Medulla oblongata (tissue), 1 donor: ENCODE data around the gene PLAC9.
A peak's percentile ranks its signal among the peaks of the same experiment; 100 is the strongest.
"Not testable (repeated sequence)": the region's sequence is repeated elsewhere in the genome, so short reads cannot be mapped to it uniquely, and the experiment has no call there.

Experiments used
- DNase-seq: peaks from one replicate; pipeline ENCODE4 v3.0.0-alpha.2; 2015; ENCODE audit errors: extremely low spot score

Gene PLAC9

DNA sequence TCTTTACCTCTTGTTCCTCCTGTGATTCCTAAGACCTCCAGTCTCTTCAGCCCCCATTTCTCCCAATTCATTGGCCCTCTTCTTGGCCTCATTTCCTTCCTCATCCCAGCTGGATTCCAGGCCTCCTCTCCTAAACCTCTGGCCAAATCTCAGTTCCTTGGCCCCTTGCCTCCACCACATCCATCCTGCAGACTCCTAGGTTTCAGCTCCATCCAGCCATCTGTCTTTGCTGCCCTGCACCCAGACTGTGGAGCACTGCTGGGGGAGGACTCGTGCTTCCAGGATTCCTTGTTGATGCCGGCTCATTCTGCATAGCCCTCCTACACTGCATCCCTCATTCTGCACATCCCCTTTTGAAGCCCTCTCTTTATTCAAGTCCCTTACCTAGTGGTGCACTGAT is 6.7 kb downstream of the PLAC9 start:
- no peak for DNase-seq

DNA sequence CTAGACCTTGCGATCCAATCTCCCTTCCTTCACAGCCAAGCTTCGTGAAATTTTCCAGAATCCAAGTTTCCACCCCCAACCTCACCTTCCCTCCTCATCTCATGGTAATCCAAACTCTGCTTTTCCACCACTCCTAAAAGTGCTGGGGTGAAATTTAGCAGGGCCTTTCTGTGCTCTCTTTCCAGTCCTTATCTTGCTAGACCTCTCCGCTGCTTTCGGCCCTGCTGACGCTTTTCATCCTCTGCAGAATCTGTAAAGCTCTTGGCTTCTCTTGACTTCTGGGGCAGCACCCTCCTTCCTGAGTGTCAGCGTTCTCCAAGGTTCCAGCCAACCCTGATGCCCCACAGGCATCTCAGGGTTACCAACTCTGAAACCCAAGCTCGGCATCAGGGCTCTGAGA is 7.7 kb downstream of the PLAC9 start:
- DNase-seq: no peak

DNA sequence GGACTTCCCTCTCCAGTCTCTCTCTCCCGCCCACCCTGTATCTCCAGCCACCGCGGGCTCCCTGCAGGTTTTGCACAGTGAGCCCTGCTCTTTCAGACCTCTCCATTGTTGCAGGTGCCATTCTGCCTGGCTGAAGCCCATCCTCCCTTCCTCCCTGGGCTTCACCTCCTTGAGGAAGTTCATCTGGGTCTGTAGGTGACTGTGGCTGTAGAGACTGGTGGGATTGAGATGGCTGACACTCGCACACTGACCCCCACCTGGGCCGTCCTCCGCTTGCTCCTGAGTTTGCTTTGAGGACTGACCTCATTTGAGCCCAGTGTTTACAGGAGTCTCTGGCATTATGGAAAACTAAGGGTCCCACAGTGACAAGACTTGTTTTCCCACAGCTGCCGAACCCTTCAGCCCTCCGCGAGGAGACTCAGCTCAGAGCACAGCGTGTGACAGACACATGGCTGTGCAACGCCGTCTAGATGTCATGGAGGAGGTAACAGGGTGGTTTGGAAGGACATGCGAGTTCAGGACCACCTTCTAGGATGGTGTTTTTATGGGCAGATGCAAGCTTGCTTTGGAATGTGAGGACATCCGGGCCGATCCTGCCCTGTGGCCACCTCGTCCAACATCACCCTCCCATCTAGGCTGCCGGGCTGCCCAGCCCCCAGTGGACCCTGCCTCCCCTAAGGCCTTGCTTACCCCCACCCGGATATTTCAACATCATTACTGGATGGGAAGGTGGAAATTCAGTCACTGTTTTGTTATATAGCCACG is 9.3 kb downstream of the PLAC9 start:
- DNase-seq: no peak

DNA sequence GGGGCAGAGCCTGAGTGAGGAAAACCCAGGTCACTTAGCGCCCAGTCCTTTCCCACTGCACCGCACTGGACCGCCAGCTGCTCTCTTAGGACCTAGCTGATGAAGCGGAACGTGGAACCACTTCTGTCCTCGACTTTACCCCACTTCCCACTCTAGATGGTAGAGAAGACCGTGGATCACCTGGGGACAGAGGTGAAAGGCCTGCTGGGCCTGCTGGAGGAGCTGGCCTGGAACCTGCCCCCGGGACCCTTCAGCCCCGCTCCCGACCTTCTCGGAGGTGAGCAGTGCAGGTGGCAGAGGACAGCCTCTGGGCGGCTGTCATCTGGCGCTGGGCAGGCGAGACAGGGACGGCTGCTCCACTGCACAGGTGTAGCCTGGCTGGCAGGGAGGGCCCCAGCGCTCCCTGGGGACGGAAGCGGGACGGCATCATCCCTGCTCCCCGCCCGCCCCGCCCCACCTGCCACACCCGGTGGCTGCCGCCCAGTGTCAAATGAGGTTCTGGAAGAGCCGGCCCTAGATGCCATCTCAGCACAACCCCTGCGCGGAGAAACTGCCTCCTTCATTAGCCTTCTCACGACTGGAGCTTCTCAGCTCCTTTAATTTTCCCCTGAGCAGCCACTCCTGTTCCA is 11.7 kb downstream of the PLAC9 start:
- no peak for DNase-seq

DNA sequence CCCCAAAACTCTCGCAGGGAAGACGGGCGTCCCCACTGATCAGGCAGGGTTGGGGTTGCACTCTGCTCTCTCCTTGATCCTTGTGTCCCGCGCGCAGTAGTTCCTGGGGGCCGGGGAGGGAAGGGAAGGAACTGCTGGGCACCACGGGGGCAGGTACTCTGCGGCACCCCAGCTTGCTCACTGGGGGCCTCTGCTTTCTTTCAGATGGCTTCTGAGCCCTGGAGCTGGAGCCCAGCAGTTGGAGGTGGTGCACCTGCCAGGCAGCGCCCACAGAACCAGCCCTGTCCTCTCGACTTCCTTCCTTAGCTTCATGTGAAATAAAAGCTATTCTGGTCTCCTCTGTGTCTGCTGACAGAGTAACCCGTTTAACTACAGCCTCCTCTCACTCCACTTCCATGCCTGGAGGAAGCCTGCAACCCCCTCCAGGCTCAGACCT is 12.2 kb downstream of the PLAC9 start:
- no peak for DNase-seq

DNA sequence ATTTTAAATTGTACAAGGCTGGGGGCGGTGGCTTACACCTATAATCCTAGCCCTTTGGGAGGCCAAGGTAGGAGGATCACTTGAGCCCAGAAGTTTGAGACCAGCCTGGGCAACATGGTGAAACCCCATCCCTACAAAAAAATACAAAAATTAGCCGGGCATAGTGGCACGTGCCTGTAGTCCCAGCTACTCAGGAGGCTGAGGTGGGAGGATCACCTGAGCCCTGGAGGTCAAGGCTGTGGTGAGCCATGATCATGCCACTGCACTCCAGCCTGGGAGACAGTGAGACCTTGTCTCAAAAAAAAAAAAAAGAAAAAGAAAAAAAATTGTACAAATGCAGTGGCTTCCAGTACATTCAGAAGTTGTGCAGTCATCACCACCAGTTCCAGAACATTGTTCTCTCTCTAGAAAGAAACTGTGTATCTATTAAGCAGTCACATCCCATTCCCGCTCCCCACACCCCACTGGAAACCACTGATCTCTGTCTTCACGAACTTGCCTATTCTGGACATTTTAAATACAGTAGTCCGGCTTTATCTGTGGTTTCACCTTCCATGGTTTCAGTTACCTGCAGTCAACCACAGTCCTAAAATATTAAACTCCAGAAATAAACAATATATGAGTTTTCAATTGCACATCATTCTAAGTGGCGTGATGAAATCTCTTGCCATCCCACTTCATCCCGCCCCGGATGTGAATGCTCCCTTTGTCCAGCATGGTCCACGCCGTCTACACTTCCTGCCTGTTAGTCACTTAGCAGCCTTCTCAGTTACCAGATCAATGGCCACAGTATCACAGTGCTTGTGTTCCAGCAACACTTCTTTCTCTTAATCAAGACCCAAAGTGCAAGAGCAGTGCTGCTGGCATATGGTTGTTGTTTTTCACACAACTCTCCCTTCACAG is 13.1 kb downstream of the PLAC9 start:
- DNase-seq: not testable (repeated sequence)

DNA sequence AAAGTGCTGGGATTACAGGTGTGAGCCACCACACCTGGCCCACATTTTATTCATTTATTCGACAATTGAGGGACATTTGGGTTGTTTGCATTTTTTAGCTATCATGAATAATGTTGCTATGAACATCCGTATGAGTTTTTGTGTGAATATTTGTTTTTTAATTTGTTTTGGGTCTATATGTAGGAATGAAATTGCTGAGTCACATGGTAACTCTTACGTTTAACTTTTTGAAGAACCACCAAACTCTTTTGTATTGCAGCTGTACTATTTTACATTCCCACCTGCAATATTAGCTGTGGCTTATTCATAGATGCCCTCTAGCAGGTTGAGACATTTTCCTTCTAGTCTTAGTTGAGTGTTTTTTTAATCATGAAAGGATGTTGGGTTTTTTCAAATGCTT is 14.4 kb downstream of the PLAC9 start:
- DNase-seq: no peak

DNA sequence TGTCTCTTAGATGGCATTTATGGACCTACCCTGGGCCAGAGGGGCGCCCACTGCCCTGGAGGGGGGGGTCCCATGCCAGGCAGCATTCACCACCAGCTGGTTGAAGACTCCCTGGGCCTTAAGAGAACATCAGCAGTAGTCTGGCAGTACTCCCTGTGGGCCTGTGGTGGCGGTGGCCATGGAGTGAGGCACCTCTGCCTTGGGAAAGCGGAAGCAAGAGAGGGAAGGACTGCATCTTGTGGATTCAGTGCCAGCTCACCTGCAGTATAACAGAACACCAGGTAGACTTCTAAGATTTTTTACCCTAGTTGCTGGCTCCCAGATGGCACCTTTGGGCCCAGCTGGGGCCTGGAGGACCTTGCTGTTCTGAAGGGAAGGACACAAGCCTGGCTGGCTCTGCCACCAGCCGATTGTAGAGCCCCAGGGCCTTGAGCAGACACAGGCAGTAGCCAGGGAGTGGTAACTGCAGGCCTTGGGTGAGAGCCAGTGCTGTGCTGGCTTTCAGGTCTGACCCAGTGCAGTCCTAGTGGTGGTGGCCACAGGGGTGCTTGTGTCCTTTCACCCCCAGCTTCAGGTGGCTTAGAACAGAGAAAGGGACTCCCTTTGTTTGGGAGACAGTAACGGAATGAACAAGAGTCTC is 15.8 kb downstream of the PLAC9 start:
- DNase-seq: no peak

DNA sequence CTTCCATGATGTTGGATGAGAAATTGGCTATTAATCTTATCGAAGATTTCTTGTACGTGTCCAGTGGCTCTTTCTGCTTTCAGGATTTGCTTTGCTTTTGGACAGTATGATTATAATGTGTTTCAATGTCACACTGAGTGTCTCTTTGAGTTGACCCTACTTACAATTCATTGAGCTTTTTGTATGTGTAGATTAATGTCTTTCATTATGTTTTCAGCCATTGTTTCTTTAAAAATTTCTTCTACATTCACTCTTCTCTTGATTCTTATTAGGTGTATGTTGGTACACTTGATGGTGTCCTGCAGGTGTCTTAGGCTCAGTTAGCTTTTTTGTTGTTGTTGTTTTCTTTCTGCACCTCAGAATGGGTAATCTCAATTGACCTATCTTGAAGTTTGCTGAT is 16.6 kb downstream of the PLAC9 start:
- no peak for DNase-seq

DNA sequence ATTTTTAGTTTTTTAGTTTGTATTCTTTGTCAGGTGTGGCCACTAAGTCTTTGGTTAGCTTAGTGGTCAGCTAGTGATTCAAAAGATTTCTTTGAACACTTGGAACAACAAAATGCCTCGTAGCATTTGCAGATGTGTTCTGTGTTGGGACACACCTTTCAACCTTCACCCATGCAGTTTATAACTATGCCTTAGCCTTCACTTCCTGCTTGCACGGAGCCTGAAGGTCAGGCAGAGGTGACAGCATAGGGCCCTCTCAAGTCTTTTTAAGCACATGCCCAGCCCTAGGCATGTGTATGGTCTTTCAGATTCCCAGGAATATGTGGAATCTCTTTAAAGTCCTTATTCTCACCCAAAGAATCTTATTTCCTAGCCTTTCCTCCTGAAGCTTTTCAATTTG is 17.6 kb downstream of the PLAC9 start:
- DNase-seq: no peak

DNA sequence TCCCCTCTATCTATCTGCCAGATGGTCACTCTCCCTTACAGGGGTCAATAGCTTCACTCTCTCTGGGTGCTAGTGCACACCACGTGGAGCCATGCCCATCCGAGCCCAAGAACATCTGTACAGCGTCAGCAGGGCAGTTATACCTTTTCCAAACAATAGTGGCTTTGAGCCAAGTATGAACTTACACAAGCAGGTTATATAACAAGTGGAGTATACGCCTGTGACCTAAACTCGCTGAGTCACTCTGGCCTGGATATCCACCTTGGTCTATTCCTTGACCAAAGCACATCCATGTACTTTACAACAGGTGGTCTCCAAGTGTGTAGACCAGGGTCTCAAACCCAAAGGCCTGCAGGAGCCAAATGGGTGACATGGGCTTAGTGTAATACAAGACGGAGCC is 20.3 kb downstream of the PLAC9 start:
- no peak for DNase-seq

DNA sequence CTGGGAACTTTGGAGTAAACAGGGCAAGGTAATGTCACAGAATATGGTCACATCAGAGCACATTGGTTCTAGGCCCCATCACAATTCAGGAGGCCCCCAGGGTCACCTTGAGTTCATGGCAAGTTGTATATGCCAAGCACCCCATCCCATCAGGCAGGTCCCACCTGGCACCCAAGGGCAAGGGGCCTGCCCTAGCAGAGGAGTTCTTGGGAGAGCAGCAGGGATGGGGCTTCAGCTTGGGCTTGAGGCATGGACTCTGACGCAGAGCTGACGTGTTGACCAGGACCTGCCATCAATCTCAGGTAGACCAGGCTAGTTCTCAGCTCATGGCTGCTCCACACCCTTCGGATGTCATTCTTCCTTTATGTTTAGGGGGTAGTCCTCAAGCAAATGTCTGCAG is 20.9 kb downstream of the PLAC9 start:
- no peak for DNase-seq

DNA sequence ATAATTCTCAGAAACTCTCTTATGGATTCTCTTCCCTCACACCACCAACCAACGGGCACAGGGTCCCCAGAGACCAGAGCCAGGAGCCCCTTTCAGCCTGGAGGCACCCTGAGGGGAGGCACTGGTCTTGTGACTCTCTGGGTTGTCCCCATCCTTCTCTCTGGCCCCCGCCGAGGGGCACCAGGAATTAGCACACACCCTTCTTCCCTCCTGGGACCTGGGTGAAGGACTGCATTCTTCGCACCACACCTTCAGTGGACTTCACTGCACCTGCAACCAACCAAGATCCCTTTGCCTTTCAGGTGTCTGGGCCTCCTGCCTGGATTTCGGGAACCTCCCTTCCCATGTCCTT is 22.1 kb downstream of the PLAC9 start:
- no peak for DNase-seq

DNA sequence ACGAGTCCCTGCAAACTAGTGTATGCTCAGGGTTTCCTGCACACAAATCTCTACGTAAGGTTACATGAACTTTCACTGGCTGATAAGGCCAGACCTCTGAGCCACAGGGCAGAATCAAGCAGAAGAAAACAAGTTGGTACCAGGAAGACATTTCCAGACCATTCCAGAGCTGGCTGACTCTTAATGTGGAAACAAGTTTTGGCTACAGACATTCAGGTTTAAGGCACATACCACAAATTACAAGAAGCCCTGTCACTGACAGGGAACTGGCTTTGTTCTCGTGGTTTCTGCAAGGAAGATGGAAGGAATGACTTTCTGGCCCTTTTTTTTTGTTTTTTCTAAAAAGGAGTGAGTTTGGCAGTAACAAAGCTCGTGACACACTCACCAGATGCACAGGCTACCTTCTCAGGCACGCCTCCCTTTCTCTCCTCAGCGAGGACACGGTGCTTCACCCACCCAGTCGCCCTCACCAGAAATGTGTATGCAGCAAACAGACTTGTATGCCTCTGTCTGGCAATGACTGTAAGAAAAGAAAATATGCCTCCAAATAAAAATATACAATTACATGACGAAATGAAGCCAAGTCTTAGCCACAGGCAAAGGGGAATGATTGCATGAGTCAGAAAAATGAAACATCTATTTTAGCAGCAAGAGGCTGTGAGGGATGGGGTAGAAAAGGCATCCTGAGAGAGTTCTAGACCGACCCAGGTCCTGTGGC is 22.6 kb downstream of the PLAC9 start:
- no peak for DNase-seq

DNA sequence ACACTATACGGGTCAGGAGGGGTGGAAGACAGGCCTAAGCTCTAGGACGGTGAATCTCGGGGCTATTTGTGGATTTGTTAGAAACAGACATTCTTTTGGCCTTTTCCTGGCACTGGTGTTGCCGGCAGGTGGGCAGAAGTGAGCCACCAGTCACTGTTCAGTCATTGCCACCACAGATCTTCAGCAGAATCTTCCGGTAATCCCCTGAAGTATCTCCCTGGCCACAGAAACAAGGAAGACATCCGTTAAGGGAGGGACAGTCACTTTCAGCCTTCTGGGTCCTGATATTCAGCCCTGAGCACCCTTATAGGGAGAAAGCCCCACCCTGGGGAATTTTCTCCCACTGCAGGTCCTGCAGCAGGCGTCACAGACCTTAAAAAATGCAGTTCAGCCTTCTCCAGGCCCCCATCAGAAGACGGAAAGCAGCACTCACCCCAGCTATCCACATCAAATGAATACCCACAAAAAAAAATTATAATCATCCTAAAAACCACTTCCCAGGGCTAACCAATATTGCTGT is 23.2 kb downstream of the PLAC9 start:
- DNase-seq: no peak

DNA sequence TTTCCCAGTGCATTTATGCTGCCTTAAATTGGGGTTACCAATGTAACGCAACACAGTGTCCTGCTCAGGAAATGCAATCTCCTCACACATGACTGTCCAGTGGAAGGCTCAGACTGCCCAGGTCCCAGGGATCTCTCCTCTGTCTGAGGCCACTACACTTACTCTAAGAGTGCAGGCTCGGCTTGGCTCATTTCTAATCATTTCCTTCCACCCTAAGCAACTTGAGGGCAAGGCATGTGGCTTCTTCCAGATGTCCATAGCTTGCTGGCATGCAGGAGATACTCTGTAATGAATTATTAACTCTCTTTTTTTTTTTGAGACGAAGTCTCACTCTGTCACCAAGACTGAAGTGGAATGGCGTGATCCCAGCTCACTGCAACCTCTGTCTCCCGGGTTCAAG is 23.7 kb downstream of the PLAC9 start:
- DNase-seq: no peak

DNA sequence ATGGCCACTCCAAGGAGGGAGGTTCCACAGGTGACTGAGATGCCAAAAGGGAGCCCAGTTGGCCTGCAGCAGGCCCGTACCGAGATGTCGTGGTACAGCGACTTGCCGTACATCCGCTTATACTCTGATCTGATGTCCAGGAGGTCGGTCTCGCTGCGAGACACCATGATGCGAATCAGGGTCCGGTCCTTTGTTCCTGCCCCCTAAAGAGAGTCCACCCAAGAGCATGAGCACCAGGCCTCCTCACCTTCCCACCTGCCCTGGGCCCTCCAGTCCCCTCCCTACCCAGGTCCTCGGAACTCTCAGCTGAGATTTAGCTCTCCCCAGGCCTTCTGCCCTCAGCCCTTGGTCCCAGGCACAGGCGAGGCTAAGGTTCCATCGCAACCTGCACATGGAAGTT is 25.0 kb downstream of the PLAC9 start:
- DNase-seq: no peak

DNA sequence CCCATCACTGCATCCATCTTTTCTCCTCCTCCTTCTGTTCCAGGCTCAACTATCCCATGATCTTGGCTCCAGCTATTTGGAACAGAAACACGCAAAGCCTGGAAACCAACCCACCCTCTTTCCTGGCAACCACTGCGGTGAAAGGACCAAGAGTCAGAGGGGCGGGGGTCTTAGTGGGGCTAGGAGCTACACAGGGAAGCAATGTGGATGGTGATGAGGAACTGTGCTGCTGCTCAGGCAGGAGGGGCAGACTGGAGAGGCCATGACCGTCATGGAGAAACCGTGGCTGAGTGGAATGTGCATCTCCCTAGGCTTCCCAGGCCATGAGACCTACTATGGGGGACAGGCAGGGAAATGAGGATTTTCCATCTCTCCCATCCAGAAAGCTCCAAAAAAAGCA is 25.6 kb downstream of the PLAC9 start:
- DNase-seq: no peak

DNA sequence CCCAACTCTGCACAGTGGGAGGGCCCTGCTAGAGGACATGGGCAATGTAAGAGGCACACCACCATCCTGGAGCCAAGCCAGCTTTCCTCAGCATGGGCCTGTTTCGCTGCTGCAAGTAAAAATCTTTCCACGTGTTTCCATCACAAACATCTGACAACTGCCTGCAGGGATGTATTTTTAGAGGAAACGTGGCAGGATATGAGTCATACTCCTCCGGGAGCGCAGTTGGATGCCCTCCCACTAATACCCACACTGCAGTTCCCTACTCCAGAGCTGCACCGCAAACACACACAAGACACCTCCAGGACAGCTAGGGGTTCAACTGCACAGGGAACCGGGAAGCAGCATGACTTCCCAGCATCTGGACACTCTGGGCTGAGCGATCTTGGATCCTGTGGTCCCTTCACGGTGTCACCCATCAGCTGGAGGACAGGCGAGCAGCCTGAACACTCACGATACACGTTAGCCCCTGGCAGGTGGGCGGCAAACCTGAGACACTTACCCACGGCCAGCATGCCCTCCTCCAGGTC is 26.1 kb downstream of the PLAC9 start:
- peak; percentile 33 for DNase-seq

DNA sequence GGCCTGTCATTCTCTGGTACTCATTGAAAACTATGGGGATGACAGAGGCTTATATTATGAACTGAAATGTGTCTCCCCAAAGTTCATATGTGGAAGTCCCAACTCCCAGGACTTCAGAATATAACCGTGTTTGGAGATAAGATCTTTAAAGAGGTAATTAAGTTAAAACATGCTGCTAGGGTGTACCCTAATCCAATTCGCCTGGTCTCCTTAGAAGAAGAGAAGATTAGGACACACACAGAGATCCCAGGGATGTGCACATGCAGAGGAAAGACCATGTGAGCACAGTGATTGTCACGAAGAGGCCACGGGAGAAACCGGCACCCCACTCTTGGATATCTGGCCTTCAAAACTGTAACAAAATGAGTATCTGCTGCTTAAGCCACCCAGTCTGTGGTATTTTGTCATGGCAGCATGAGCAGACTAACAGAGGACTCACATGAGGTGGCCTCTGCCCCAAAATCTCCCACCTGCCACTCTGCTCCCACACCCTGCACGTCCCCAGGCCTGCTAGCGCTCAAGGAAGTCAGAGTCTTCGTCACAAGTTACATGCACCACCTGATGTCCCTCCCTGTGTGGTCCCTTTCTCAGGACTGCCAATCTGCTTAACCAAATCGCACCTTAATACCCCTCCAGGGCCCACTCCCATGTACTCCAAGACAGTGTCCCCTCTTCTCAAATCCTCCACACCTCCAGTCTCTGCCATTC is 26.8 kb downstream of the PLAC9 start:
- no peak for DNase-seq
